ENCODE results near the gene NEK11. TPM values are rescaled to one million over a fixed set of nuclear protein-coding genes. Genes with fewer than 3 reads are reported as not detected.

Gene NEK11
- total RNA-seq, 1 experiment from 2014 or later: 2.5 TPM

- no peaks in the 10 kb centered on the region for H3K79me2 ChIP-seq (ENCODE audit: low read length)
- H3K36me3 ChIP-seq (ENCODE audit: insufficient read depth, low read length): no peaks in the 10 kb centered on the region
- no peaks in the 10 kb centered on the region for H3K27me3 ChIP-seq (ENCODE audit: low read length)
- no peak overlapping the region for H3K4me2 ChIP-seq (ENCODE audit: low read depth, low read length, poor library complexity, severe bottlenecking)
- H3K9me3 ChIP-seq (ENCODE audit: low read length): no peaks in the 10 kb centered on the region
- no peaks in the 10 kb centered on the region for H4K20me1 ChIP-seq (ENCODE audit: insufficient read depth, low read depth, low read length)
- no peak overlapping the region for H2AFZ ChIP-seq (ENCODE audit: low read length)
- H3K4me3 ChIP-seq (ENCODE audit: low read length): no peak overlapping the region
- no peaks in the 10 kb centered on the region for H3K9me2 ChIP-seq (replicated peaks; ENCODE audit: insufficient read depth, low read length)
- H3K9ac ChIP-seq (ENCODE audit: low read length): no peak overlapping the region
- H3K4me1 ChIP-seq (ENCODE audit: low read length): peaks cover 8% of the 10 kb centered on the region
- no peak for DNase-seq
- H3K27ac ChIP-seq (ENCODE audit: low read length): no peak overlapping the region
Observed at GRCh38 chr3:131050001-131050400, 23.3 kb downstream of the NEK11 start.

- no peaks in the 10 kb centered on the region for H3K79me2 ChIP-seq (ENCODE audit: low read length)
- H3K9me2 ChIP-seq (replicated peaks; ENCODE audit: insufficient read depth, low read length): no peaks in the 10 kb centered on the region
- H3K4me3 ChIP-seq (ENCODE audit: low read length): no peak overlapping the region
- DNase-seq: peak; percentile 51
- H3K9ac ChIP-seq (ENCODE audit: low read length): no peak overlapping the region
- no peaks in the 10 kb centered on the region for H3K27me3 ChIP-seq (ENCODE audit: low read length)
- H4K20me1 ChIP-seq (ENCODE audit: insufficient read depth, low read depth, low read length): no peaks in the 10 kb centered on the region
- no peak overlapping the region for H2AFZ ChIP-seq (ENCODE audit: low read length)
- H3K9me3 ChIP-seq (ENCODE audit: low read length): no peaks in the 10 kb centered on the region
- H3K27ac ChIP-seq (ENCODE audit: low read length): no peak overlapping the region
- H3K4me2 ChIP-seq (ENCODE audit: low read depth, low read length, poor library complexity, severe bottlenecking): no peak overlapping the region
- no peaks in the 10 kb centered on the region for H3K36me3 ChIP-seq (ENCODE audit: insufficient read depth, low read length)
- H3K4me1 ChIP-seq (ENCODE audit: low read length): peaks cover 8% of the 10 kb centered on the region
Observed at GRCh38 chr3:131053043-131053859, 26.6 kb downstream of the NEK11 start.

DNA sequence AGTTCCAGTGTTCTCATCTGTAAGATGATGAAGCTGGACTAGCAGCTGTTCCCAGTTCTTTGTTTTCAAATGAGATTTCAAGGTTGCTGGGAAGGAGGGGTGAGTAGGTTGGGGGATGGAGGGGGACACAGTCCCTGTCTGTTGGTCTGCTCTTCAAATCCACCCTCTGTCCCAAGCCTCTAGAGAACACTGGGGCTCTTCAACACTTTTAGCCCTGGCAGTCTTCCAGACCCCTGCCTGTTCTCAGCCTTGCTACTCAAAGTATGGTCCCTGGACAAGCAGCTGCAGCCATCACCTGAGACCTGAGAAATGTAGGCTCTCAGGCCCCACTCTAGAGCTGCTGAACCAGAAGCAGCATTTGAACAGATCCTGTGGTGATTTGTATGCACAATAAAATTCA is 41.3 kb downstream of the NEK11 start:
- Histone ChIP-seq H3K27ac (ENCODE audit: low read length) (no peak overlapping the region), H2AFZ (ENCODE audit: low read length) (no peak overlapping the region), H3K9ac (ENCODE audit: low read length) (no peak overlapping the region), H3K4me3 (ENCODE audit: low read length) (no peak overlapping the region), H3K36me3 (ENCODE audit: insufficient read depth, low read length) (no peaks in the 10 kb centered on the region), H3K4me2 (ENCODE audit: low read depth, low read length, poor library complexity, severe bottlenecking) (no peak overlapping the region), H3K9me3 (ENCODE audit: low read length) (no peaks in the 10 kb centered on the region), H3K4me1 (ENCODE audit: low read length) (no peaks in the 10 kb centered on the region), H3K9me2 (replicated peaks; ENCODE audit: insufficient read depth, low read length) (no peaks in the 10 kb centered on the region), H3K27me3 (ENCODE audit: low read length) (no peaks in the 10 kb centered on the region), H3K79me2 (ENCODE audit: low read length) (no peaks in the 10 kb centered on the region), H4K20me1 (ENCODE audit: insufficient read depth, low read depth, low read length) (no peaks in the 10 kb centered on the region)
- DNase-seq: peak; percentile 27

DNA sequence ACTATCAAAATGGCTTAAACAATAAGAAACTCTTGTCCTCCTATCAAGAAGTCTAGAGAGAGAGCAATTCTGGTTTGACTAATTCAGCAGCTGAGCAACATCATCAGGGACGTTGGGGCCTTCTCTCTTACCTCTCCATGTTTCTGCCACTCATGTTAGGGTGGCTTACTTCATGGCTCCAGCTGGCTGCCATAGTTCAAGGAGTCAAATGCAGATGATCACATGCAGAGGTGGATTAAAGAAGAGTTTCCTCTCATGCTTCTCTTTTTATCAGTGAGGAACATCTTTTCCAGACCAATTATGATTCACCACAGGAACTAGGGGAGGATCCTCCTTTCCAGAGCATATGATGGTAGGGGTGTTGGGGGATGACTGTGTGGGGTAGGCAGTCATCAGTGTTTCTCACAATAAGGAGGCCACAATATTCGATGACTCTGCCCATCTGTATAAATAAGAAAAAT is 45.5 kb downstream of the NEK11 start:
- H3K9me3 ChIP-seq (ENCODE audit: low read length): no peaks in the 10 kb centered on the region
- no peak overlapping the region for H3K4me2 ChIP-seq (ENCODE audit: low read depth, low read length, poor library complexity, severe bottlenecking)
- H3K27ac ChIP-seq (ENCODE audit: low read length): no peak overlapping the region
- H2AFZ ChIP-seq (ENCODE audit: low read length): no peak overlapping the region
- no peaks in the 10 kb centered on the region for H3K9me2 ChIP-seq (replicated peaks; ENCODE audit: insufficient read depth, low read length)
- no peaks in the 10 kb centered on the region for H3K36me3 ChIP-seq (ENCODE audit: insufficient read depth, low read length)
- H4K20me1 ChIP-seq (ENCODE audit: insufficient read depth, low read depth, low read length): no peaks in the 10 kb centered on the region
- H3K79me2 ChIP-seq (ENCODE audit: low read length): no peaks in the 10 kb centered on the region
- H3K9ac ChIP-seq (ENCODE audit: low read length): no peak overlapping the region
- peaks cover 18% of the 10 kb centered on the region for H3K4me1 ChIP-seq (ENCODE audit: low read length)
- no peak overlapping the region for H3K4me3 ChIP-seq (ENCODE audit: low read length)
- no peaks in the 10 kb centered on the region for H3K27me3 ChIP-seq (ENCODE audit: low read length)
- DNase-seq: peak; percentile 7

DNA sequence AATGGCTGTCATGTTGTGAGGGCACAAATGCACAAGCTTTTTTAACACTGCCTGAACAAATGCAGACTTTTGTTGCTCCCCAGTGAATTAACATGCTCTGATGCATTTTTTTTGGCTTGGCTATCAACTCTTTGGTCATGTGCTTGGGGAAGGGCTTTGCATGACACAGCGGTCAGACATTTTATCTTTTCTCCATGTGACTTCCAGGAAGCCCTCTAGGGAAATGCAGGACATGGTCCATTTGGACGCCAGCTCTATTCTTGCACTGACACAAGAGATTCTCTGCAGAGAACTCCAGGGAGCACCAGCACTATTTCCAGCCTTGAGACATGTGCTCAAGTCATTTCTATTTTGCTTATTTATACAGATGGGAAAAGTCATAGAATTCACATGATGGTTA is 46.2 kb downstream of the NEK11 start:
- no peaks in the 10 kb centered on the region for H3K79me2 ChIP-seq (ENCODE audit: low read length)
- no peak overlapping the region for H3K4me3 ChIP-seq (ENCODE audit: low read length)
- no peaks in the 10 kb centered on the region for H3K9me3 ChIP-seq (ENCODE audit: low read length)
- peak; percentile 15 for DNase-seq
- H3K9ac ChIP-seq (ENCODE audit: low read length): no peak overlapping the region
- H3K27me3 ChIP-seq (ENCODE audit: low read length): no peaks in the 10 kb centered on the region
- H3K36me3 ChIP-seq (ENCODE audit: insufficient read depth, low read length): no peaks in the 10 kb centered on the region
- no peaks in the 10 kb centered on the region for H4K20me1 ChIP-seq (ENCODE audit: insufficient read depth, low read depth, low read length)
- no peak overlapping the region for H3K27ac ChIP-seq (ENCODE audit: low read length)
- peaks cover 25% of the 10 kb centered on the region for H3K4me1 ChIP-seq (ENCODE audit: low read length)
- H2AFZ ChIP-seq (ENCODE audit: low read length): no peak overlapping the region
- H3K4me2 ChIP-seq (ENCODE audit: low read depth, low read length, poor library complexity, severe bottlenecking): no peak overlapping the region
- H3K9me2 ChIP-seq (replicated peaks; ENCODE audit: insufficient read depth, low read length): no peaks in the 10 kb centered on the region

DNA sequence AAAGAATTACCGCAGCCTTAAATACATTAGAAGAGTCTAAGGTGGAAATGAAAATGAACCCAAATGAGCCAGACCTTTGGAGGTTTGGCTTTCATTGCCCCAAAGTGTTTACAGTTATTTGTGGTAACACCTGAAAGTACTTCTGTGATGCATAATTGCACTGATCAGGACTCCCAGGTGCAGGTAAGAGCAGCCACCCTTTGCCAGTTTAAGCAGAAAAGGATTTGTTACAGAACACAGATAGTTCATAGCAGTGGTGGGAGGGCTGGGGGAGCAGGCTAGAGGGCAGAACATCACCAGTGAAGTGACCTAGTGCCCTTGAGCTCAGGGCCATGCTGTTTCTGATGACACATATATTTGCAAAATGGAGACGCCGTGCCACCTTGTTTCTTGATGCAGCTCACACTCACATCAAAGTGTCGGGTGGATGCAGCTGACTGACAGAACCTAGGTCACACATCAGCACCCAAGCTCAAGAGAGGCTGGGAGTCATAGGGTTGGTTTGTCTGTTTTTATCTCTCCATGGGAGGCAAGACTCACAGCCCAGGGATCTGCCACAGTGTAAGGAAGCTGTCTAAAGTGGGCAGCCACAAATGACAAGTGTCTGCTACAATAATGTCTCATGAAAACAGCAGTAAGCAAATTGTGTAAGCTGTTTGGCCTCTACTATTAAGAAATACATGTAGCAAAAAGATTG is 49.1 kb downstream of the NEK11 start:
- Histone ChIP-seq H3K9ac (ENCODE audit: low read length) (no peak overlapping the region), H3K4me3 (ENCODE audit: low read length) (no peak overlapping the region), H3K4me2 (ENCODE audit: low read depth, low read length, poor library complexity, severe bottlenecking) (no peak overlapping the region), H3K27ac (ENCODE audit: low read length) (no peak overlapping the region), H3K9me3 (ENCODE audit: low read length) (no peaks in the 10 kb centered on the region), H3K9me2 (replicated peaks; ENCODE audit: insufficient read depth, low read length) (no peaks in the 10 kb centered on the region), H3K4me1 (ENCODE audit: low read length) (peaks cover 31% of the 10 kb centered on the region), H4K20me1 (ENCODE audit: insufficient read depth, low read depth, low read length) (no peaks in the 10 kb centered on the region), H3K79me2 (ENCODE audit: low read length) (no peaks in the 10 kb centered on the region), H3K27me3 (ENCODE audit: low read length) (no peaks in the 10 kb centered on the region), H3K36me3 (ENCODE audit: insufficient read depth, low read length) (no peaks in the 10 kb centered on the region), H2AFZ (ENCODE audit: low read length) (no peak overlapping the region)
- no peak for DNase-seq

DNA sequence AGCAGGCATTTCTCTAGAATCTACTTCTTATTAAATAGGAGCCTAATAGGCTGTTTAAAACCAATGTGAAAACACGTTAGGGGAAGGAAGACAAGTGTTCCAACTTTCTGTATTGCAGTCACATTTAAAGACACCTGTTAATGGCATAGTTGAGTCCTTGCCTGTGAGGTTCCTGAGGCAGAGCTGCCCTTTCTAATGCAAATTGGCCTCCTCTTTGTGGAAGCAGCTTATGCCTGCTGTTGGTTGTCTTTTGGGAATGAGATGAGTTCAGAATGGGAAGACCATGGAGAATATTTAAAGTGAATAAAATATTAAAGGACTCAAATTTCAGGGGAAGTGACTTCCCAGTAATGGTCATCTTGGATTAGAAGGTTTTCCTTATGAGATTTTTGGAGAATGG is 51.2 kb downstream of the NEK11 start:
- Histone ChIP-seq H3K9me2 (replicated peaks; ENCODE audit: insufficient read depth, low read length) (no peaks in the 10 kb centered on the region), H3K9me3 (ENCODE audit: low read length) (no peaks in the 10 kb centered on the region), H3K4me3 (ENCODE audit: low read length) (no peak overlapping the region), H4K20me1 (ENCODE audit: insufficient read depth, low read depth, low read length) (no peaks in the 10 kb centered on the region), H3K9ac (ENCODE audit: low read length) (no peak overlapping the region), H3K36me3 (ENCODE audit: insufficient read depth, low read length) (no peaks in the 10 kb centered on the region), H2AFZ (ENCODE audit: low read length) (no peak overlapping the region), H3K27ac (ENCODE audit: low read length) (no peak overlapping the region), H3K79me2 (ENCODE audit: low read length) (no peaks in the 10 kb centered on the region), H3K4me2 (ENCODE audit: low read depth, low read length, poor library complexity, severe bottlenecking) (peak overlapping the region; percentile 44), H3K27me3 (ENCODE audit: low read length) (no peaks in the 10 kb centered on the region), H3K4me1 (ENCODE audit: low read length) (peaks cover 34% of the 10 kb centered on the region)
- DNase-seq: no peak

GRCh38 chr3:131079086-131079485 is 52.4 kb downstream of the NEK11 start:
- Histone ChIP-seq H3K4me1 (ENCODE audit: low read length) (peaks cover 41% of the 10 kb centered on the region), H4K20me1 (ENCODE audit: insufficient read depth, low read depth, low read length) (no peaks in the 10 kb centered on the region), H3K36me3 (ENCODE audit: insufficient read depth, low read length) (no peaks in the 10 kb centered on the region), H3K4me3 (ENCODE audit: low read length) (no peak overlapping the region), H3K27me3 (ENCODE audit: low read length) (no peaks in the 10 kb centered on the region), H3K9me2 (replicated peaks; ENCODE audit: insufficient read depth, low read length) (no peaks in the 10 kb centered on the region), H3K9ac (ENCODE audit: low read length) (no peak overlapping the region), H3K27ac (ENCODE audit: low read length) (no peak overlapping the region), H3K79me2 (ENCODE audit: low read length) (no peaks in the 10 kb centered on the region), H2AFZ (ENCODE audit: low read length) (no peak overlapping the region), H3K9me3 (ENCODE audit: low read length) (no peaks in the 10 kb centered on the region), H3K4me2 (ENCODE audit: low read depth, low read length, poor library complexity, severe bottlenecking) (no peak overlapping the region)
- no peak for DNase-seq
